DND-41 (cell line): ENCODE data around the gene CIAO3.

ENCODE experiments used
- ATAC-seq: fragments of 200-7000 bp; cut with Tn5 transposase; 3 replicates; pipeline ENCODE4 v1.9.1; 2021; ENCODE audit warnings: low read depth; ENCODE audit not compliant: insufficient read depth
- DNase-seq: peaks from one replicate; pipeline ENCODE4 v3.0.0-alpha.2; 2020
- H2AFZ ChIP-seq: 2 replicates; pipeline ENCODE4 v1.6.0; 2012; ENCODE audit warnings: low read depth, low read length
- H3K27ac ChIP-seq: 2 replicates; pipeline ENCODE4 v1.5.1; 2012; ENCODE audit warnings: low read length, inconsistent platforms
- H3K27me3 ChIP-seq: fragments of 200-600 bp; sonication (generic); 2 replicates; pipeline ENCODE4 v1.6.0; 2012; ENCODE audit warnings: low read length, mild to moderate bottlenecking, inconsistent platforms; ENCODE audit not compliant: insufficient read depth, poor library complexity
- H3K36me3 ChIP-seq: 2 replicates; pipeline ENCODE4 v1.5.1; 2012; ENCODE audit warnings: low read length, inconsistent platforms; ENCODE audit not compliant: insufficient read depth
- H3K4me1 ChIP-seq: 2 replicates; pipeline ENCODE4 v1.5.1; 2012; ENCODE audit warnings: mild to moderate bottlenecking, low read length; ENCODE audit not compliant: insufficient read depth
- H3K4me2 ChIP-seq: 2 replicates; pipeline ENCODE4 v1.6.0; 2012; ENCODE audit warnings: mild to moderate bottlenecking, moderate library complexity, low read length, inconsistent platforms; ENCODE audit not compliant: insufficient read depth
- H3K4me3 ChIP-seq, 2 experiments: fragments of 200-600 bp in 1 of 2; shearing (Covaris generic) in 1 of 2; 2 replicates each; pipeline ENCODE4 v1.5.1; 2012 to 2016; ENCODE audit warnings: inconsistent platforms in 2 of 2, low read length in 2 of 2, mild to moderate bottlenecking in 2 of 2, low read depth in 1 of 2, moderate library complexity in 1 of 2
- H3K79me2 ChIP-seq: 2 replicates; pipeline ENCODE4 v1.6.0; 2012; ENCODE audit warnings: low read length, inconsistent platforms; ENCODE audit not compliant: insufficient read depth
- H3K9ac ChIP-seq: 2 replicates; pipeline ENCODE4 v1.6.0; 2012; ENCODE audit warnings: low read depth, mild to moderate bottlenecking, inconsistent platforms, low read length, moderate library complexity
- H3K9me3 ChIP-seq: 2 replicates; pipeline ENCODE4 v1.5.1; 2012; ENCODE audit warnings: low read length, moderate library complexity, mild to moderate bottlenecking, inconsistent platforms; ENCODE audit not compliant: insufficient read depth, severe bottlenecking
- H4K20me1 ChIP-seq: 2 replicates; pipeline ENCODE4 v1.6.0; 2012; ENCODE audit warnings: low read length; ENCODE audit not compliant: insufficient read depth
- EZH2 ChIP-seq: IDR thresholded peaks from 3 replicates; pipeline ENCODE4 v1.6.1; 2012; ENCODE audit warnings: borderline replicate concordance, low read depth, mild to moderate bottlenecking, moderate library complexity, low read length, inconsistent platforms; ENCODE audit not compliant: severe bottlenecking
- TF ChIP-seq, protein P1 (sequence below): IDR thresholded peaks from 2 replicates; pipeline ENCODE4 v1.5.1; 2012; ENCODE audit warnings: borderline replicate concordance, low read length, moderate library complexity, mild to moderate bottlenecking; ENCODE audit not compliant: poor library complexity, severe bottlenecking; ENCODE audit errors: extremely low read depth

The CIAO3 gene

DNA sequence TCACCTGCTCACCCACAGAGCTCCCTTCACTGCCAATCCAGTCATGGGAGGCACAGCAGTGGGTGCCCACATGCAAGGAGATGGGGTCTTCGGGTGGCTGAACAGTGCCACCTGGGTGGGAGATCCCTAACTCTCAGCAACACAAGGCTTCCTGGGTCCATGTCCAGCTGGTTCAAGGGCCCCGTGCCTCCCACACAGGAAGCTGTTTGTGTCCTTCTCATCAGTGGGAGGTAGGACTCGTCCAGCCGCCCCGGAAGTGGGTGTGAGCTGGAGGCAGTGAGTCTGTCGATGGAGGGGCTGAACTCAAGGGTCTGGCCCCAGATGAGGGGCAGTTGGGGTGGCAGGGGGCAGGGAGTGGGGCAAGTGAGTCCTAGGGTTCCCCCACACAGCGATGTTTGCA is 36.8 kb downstream of the CIAO3 start:
- Histone ChIP-seq H4K20me1 (peaks cover 10% of the 10 kb centered on the region), H3K79me2 (no peaks in the 10 kb centered on the region), H3K27me3 (no peaks in the 10 kb centered on the region), H3K9ac (no peak overlapping the region), H2AFZ (no peak overlapping the region), H3K4me2 (no peak overlapping the region), H3K4me3 (no peak overlapping the region), H3K36me3 (no peaks in the 10 kb centered on the region), H3K27ac (no peak overlapping the region), H3K9me3 (no peaks in the 10 kb centered on the region), H3K4me1 (no peaks in the 10 kb centered on the region)
- no peak for DNase-seq
- TF ChIP-seq, protein P1, sequence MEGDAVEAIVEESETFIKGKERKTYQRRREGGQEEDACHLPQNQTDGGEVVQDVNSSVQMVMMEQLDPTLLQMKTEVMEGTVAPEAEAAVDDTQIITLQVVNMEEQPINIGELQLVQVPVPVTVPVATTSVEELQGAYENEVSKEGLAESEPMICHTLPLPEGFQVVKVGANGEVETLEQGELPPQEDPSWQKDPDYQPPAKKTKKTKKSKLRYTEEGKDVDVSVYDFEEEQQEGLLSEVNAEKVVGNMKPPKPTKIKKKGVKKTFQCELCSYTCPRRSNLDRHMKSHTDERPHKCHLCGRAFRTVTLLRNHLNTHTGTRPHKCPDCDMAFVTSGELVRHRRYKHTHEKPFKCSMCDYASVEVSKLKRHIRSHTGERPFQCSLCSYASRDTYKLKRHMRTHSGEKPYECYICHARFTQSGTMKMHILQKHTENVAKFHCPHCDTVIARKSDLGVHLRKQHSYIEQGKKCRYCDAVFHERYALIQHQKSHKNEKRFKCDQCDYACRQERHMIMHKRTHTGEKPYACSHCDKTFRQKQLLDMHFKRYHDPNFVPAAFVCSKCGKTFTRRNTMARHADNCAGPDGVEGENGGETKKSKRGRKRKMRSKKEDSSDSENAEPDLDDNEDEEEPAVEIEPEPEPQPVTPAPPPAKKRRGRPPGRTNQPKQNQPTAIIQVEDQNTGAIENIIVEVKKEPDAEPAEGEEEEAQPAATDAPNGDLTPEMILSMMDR = no peak
- ATAC-seq = no peak

DNA sequence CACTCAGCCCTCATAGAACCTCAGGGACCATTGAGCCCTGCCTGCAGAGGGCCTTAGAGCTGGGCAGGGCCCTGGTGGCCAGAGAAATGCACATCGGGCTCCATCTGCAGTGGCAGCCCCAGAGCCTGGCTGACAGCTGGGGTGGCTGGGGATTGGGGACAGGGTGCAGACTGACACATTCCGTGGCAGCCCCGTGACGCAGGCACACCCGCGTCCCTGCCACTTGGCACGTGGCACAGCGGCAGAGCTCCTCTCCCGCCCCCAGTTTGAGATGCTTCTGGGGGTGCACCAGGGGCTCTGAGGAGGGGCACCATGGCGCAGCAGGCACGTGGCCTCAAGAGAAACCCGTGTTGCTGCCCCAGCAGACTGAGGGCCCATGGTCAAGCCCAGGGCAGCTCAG is 37.4 kb downstream of the CIAO3 start:
- Histone ChIP-seq H4K20me1 (peaks cover 8% of the 10 kb centered on the region), H3K9ac (no peak overlapping the region), H3K4me2 (no peak overlapping the region), H3K4me3 (no peak overlapping the region), H3K4me1 (no peaks in the 10 kb centered on the region), H3K79me2 (no peaks in the 10 kb centered on the region), H2AFZ (no peak overlapping the region), H3K27ac (no peak overlapping the region), H3K27me3 (no peaks in the 10 kb centered on the region), H3K36me3 (no peaks in the 10 kb centered on the region), H3K9me3 (no peaks in the 10 kb centered on the region)
- ATAC-seq = no peak
- TF ChIP-seq EZH2 = no peak
- TF ChIP-seq, protein P1 = no peak
- no peak for DNase-seq

DNA sequence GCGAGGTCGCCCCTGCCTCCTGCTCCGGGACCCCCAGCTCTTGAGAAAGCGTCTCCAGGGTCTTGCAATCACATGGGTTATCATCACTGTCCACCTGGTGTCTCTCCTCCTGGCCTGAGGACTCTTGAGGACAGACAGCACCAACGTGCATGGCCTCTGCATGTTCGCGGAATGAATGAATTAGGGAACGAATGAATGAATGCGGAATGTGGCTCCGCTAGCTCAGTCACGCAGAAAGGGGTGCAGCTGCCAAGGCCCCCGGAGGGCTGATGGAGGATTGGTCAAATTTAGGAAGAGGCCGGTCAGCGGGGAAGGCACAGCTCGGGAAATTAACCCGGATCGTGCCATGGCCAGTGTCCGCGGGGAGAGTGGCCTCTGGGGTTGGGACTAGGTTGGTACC is 38.5 kb downstream of the CIAO3 start:
- no peak for ATAC-seq

More for the DNA sequence above, 38.5 kb downstream of the CIAO3 start:
- H3K27me3 ChIP-seq = no peaks in the 10 kb centered on the region
- no peaks in the 10 kb centered on the region for H3K9me3 ChIP-seq
- no peak overlapping the region for H3K27ac ChIP-seq
- H4K20me1 ChIP-seq = peaks cover 5% of the 10 kb centered on the region
- no peak for DNase-seq
- TF ChIP-seq EZH2 = no peak
- TF ChIP-seq, protein P1 = no peak
- H3K4me2 ChIP-seq = no peak overlapping the region
- no peak overlapping the region for H3K4me3 ChIP-seq
- H2AFZ ChIP-seq = no peak overlapping the region
- H3K36me3 ChIP-seq = no peaks in the 10 kb centered on the region
- no peaks in the 10 kb centered on the region for H3K4me1 ChIP-seq
- no peak overlapping the region for H3K9ac ChIP-seq
- no peaks in the 10 kb centered on the region for H3K79me2 ChIP-seq
